GM19351 (cell line): ENCODE results near the gene PINLYP.
"Not testable (repeated sequence)": the region's sequence is repeated elsewhere in the genome, so short reads cannot be mapped to it uniquely, and the experiment has no call there.

Experiments
- ATAC-seq: cut with Tn5 transposase; IDR thresholded peaks from one replicate; pipeline ENCODE4 v1.9.1; 2021; ENCODE audit warnings: mild to moderate bottlenecking, moderate library complexity; ENCODE audit not compliant: unreplicated experiment

The PINLYP gene

GRCh38 chr19:43600326-43600725 is 24.7 kb downstream of the PINLYP start:
- not testable (repeated sequence) for ATAC-seq

GRCh38 chr19:43605875-43606568 is 30.4 kb downstream of the PINLYP start:
- no peak for ATAC-seq

GRCh38 chr19:43606569-43607229 is 31.1 kb downstream of the PINLYP start:
- no peak for ATAC-seq

GRCh38 chr19:43607238-43608205 is 31.9 kb downstream of the PINLYP start:
- ATAC-seq = no peak

GRCh38 chr19:43609872-43610271 is 34.3 kb downstream of the PINLYP start:
- ATAC-seq = no peak

- ATAC-seq = no peak
Measured at GRCh38 chr19:43610493-43610892, 34.9 kb downstream of the PINLYP start.

GRCh38 chr19:43611788-43612187 is 36.2 kb downstream of the PINLYP start, which contains the start of gene SRRM5:
SRRM5 (plus strand) TSS chr19:43612088; CDS start chr19:43612122, 34 bp downstream.
- no peak for ATAC-seq

GRCh38 chr19:43612374-43612773 is 36.8 kb downstream of the PINLYP start:
- no peak for ATAC-seq

- no peak for ATAC-seq
Measured at GRCh38 chr19:43616306-43616705, 40.7 kb downstream of the PINLYP start.

GRCh38 chr19:43616954-43617353 is 41.4 kb downstream of the PINLYP start:
- no peak for ATAC-seq

- peak; percentile 13 for ATAC-seq
Measured at GRCh38 chr19:43618921-43619261, 43.3 kb downstream of the PINLYP start.

GRCh38 chr19:43619262-43620060 is 43.9 kb downstream of the PINLYP start, which contains the start of gene ZNF428:
ZNF428 (minus strand) TSS chr19:43619629; CDS start chr19:43614304, 5,325 bp downstream.
- peak; percentile 74 for ATAC-seq

GRCh38 chr19:43620061-43621001 is 44.7 kb downstream of the PINLYP start:
- no peak for ATAC-seq

- no peak for ATAC-seq
Measured at GRCh38 chr19:43622070-43622469, 46.5 kb downstream of the PINLYP start.

GRCh38 chr19:43622956-43623355 is 47.4 kb downstream of the PINLYP start:
- ATAC-seq = no peak

- no peak for ATAC-seq
Measured at GRCh38 chr19:43623889-43624670, 48.5 kb downstream of the PINLYP start.

- ATAC-seq = no peak
Measured at GRCh38 chr19:43624933-43625332, 49.3 kb downstream of the PINLYP start.

GRCh38 chr19:43625918-43626579 is 50.4 kb downstream of the PINLYP start:
- no peak for ATAC-seq
